WTC11 (cell line): ENCODE results near the gene RAB23. TPM values are rescaled to one million over a fixed set of nuclear protein-coding genes. Genes with fewer than 3 reads are reported as not detected.

Experiments used
- ATAC-seq: fragments of 200-7000 bp; cut with Tn5 transposase; 2 replicates; pipeline ENCODE4 v1.10.0; 2021; ENCODE audit warnings: mild to moderate bottlenecking, moderate library complexity
- CTCF ChIA-PET: fragments of 300-600 bp; sonication (Branson Sonifier 250); formaldehyde crosslinking; loops from one replicate; lab custom pipeline; 2021; ENCODE audit warnings: antibody characterized with exemption; lab: Charles Lee
- POLR2A ChIA-PET: fragments of 350-600 bp; sonication (Branson Sonifier 250); formaldehyde crosslinking; loops from one replicate; lab custom pipeline; 2021; ENCODE audit warnings: antibody characterized with exemption; lab: Charles Lee
- DNase-seq: peaks from one replicate; pipeline ENCODE4 v3.0.0; 2021; ENCODE audit warnings: low spot score
- H3K27ac Mint-ChIP-seq: 2 replicates; pipeline ENCODE4 v1.8.0; 2021; ENCODE audit warnings: mixed read lengths
- H3K27me3 Mint-ChIP-seq: 2 replicates; pipeline ENCODE4 v1.8.0; 2021; ENCODE audit warnings: low read depth, mild to moderate bottlenecking, moderate library complexity, mixed read lengths
- H3K36me3 Mint-ChIP-seq: 2 replicates; pipeline ENCODE4 v1.8.0; 2021; ENCODE audit warnings: mixed read lengths
- H3K4me1 Mint-ChIP-seq: 2 replicates; pipeline ENCODE4 v1.8.0; 2022; ENCODE audit warnings: mixed read lengths
- H3K4me3 Mint-ChIP-seq: 2 replicates; pipeline ENCODE4 v1.8.0; 2021; ENCODE audit warnings: mild to moderate bottlenecking, moderate library complexity, mixed read lengths
- H3K9me3 Mint-ChIP-seq: 2 replicates; pipeline ENCODE4 v1.8.0; 2021; ENCODE audit warnings: mixed read lengths
- ATF1 ChIP-seq: sonication (generic); formaldehyde crosslinking; IDR thresholded peaks from 2 replicates; pipeline ENCODE4 v1.8.1; 2023; ENCODE audit warnings: mild to moderate bottlenecking, moderate library complexity, missing genetic modification reagents
- CBFB ChIP-seq: sonication (generic); formaldehyde crosslinking; IDR thresholded peaks from 2 replicates; pipeline ENCODE4 v1.8.1; 2022; ENCODE audit warnings: mild to moderate bottlenecking, low read depth, missing genetic modification reagents
- CREM ChIP-seq: sonication (generic); formaldehyde crosslinking; IDR thresholded peaks from 2 replicates; pipeline ENCODE4 v1.8.1; 2022; ENCODE audit warnings: mild to moderate bottlenecking, missing genetic modification reagents, moderate library complexity
- EMX1 ChIP-seq: fragments of 250-450 bp; sonication (Bioruptor Pico); IDR thresholded peaks from 2 replicates; pipeline ENCODE4 v1.8.0; 2021; ENCODE audit warnings: mild to moderate bottlenecking
- FOXK1 ChIP-seq: sonication (generic); formaldehyde crosslinking; IDR thresholded peaks from 2 replicates; pipeline ENCODE4 v1.8.0; 2022; ENCODE audit warnings: mild to moderate bottlenecking, moderate library complexity, missing genetic modification reagents
- FOXP4 ChIP-seq: sonication (generic); formaldehyde crosslinking; IDR thresholded peaks from 2 replicates; pipeline ENCODE4 v1.8.0; 2022; ENCODE audit warnings: mild to moderate bottlenecking, missing genetic modification reagents
- GRHL2 ChIP-seq: fragments of 250-450 bp; sonication (Bioruptor Pico); IDR thresholded peaks from 2 replicates; pipeline ENCODE4 v1.8.0; 2022; ENCODE audit warnings: mild to moderate bottlenecking, moderate library complexity; ENCODE audit not compliant: insufficient replicate concordance, severe bottlenecking
- HMGA2 ChIP-seq: fragments of 250-450 bp; sonication (Bioruptor Pico); IDR thresholded peaks from 2 replicates; pipeline ENCODE4 v1.4.0; 2021; ENCODE audit warnings: mild to moderate bottlenecking, moderate library complexity
- IRF2 ChIP-seq: sonication (generic); formaldehyde crosslinking; IDR thresholded peaks from 2 replicates; pipeline ENCODE4 v1.8.0; 2022; ENCODE audit warnings: low read depth, missing genetic modification reagents, borderline replicate concordance
- MAX ChIP-seq: sonication (generic); formaldehyde crosslinking; IDR thresholded peaks from 2 replicates; pipeline ENCODE4 v1.8.0; 2022; ENCODE audit warnings: mild to moderate bottlenecking, missing genetic modification reagents
- OVOL2 ChIP-seq: fragments of 250-450 bp; sonication (Bioruptor Pico); IDR thresholded peaks from 2 replicates; pipeline ENCODE4 v1.9.0; 2021; ENCODE audit warnings: mild to moderate bottlenecking, borderline replicate concordance
- PRDM15 ChIP-seq: sonication (generic); formaldehyde crosslinking; IDR thresholded peaks from 2 replicates; pipeline ENCODE4 v1.8.0; 2022; ENCODE audit warnings: missing genetic modification reagents
- PRRX2 ChIP-seq: fragments of 250-450 bp; sonication (Bioruptor Pico); IDR thresholded peaks from 2 replicates; pipeline ENCODE4 v1.8.0; 2021; ENCODE audit warnings: mild to moderate bottlenecking
- RELA ChIP-seq: sonication (generic); formaldehyde crosslinking; IDR thresholded peaks from 2 replicates; pipeline ENCODE4 v1.8.1; 2022; ENCODE audit warnings: missing genetic modification reagents, mild to moderate bottlenecking, borderline replicate concordance
- SMAD4 ChIP-seq: sonication (generic); formaldehyde crosslinking; IDR thresholded peaks from 2 replicates; pipeline ENCODE4 v1.8.0; 2022; ENCODE audit warnings: mild to moderate bottlenecking, missing genetic modification reagents
- SP1 ChIP-seq: sonication (generic); formaldehyde crosslinking; conservative IDR thresholded peaks from 2 replicates; pipeline ENCODE4 v1.8.1; 2022; ENCODE audit warnings: missing genetic modification reagents
- ZNF121 ChIP-seq: sonication (generic); formaldehyde crosslinking; IDR thresholded peaks from 2 replicates; pipeline ENCODE4 v1.8.0; 2023; ENCODE audit warnings: missing genetic modification reagents
- ZNF281 ChIP-seq: sonication (generic); formaldehyde crosslinking; IDR thresholded peaks from 2 replicates; pipeline ENCODE4 v1.8.0; 2023; ENCODE audit warnings: mild to moderate bottlenecking, missing genetic modification reagents
- total RNA-seq: library from RNA; stranded (reverse); gene quantifications from 3 replicates; pipeline ENCODE4 v1.2.3, GENCODE V29; 2021
- TF ChIP-seq, protein P1 (sequence below): sonication (generic); formaldehyde crosslinking; IDR thresholded peaks from 2 replicates; pipeline ENCODE4 v1.8.1; 2022; ENCODE audit warnings: mild to moderate bottlenecking, moderate library complexity, missing genetic modification reagents
- TF ChIP-seq, protein P2 (sequence below): sonication (generic); formaldehyde crosslinking; IDR thresholded peaks from 2 replicates; pipeline ENCODE4 v1.8.1; 2022; ENCODE audit warnings: low read depth, missing genetic modification reagents, borderline replicate concordance
- TF ChIP-seq, protein P3 (sequence below): fragments of 250-450 bp; sonication (Bioruptor Pico); IDR thresholded peaks from 2 replicates; pipeline ENCODE4 v1.9.0; 2021; ENCODE audit warnings: mild to moderate bottlenecking
- TF ChIP-seq, protein P4 (sequence below): sonication (generic); formaldehyde crosslinking; IDR thresholded peaks from 2 replicates; pipeline ENCODE4 v1.8.1; 2023; ENCODE audit warnings: mild to moderate bottlenecking, missing genetic modification reagents
- TF ChIP-seq, protein P5 (sequence below): sonication (generic); formaldehyde crosslinking; IDR thresholded peaks from 2 replicates; pipeline ENCODE4 v1.8.0; 2022; ENCODE audit warnings: mild to moderate bottlenecking, missing genetic modification reagents

RAB23 gene
- total RNA-seq, 1 experiment from 2014 or later, result 11.3 TPM

- TF ChIP-seq ATF1 (CRISPR knock-in tag), result no peak
- TF ChIP-seq, protein P1, sequence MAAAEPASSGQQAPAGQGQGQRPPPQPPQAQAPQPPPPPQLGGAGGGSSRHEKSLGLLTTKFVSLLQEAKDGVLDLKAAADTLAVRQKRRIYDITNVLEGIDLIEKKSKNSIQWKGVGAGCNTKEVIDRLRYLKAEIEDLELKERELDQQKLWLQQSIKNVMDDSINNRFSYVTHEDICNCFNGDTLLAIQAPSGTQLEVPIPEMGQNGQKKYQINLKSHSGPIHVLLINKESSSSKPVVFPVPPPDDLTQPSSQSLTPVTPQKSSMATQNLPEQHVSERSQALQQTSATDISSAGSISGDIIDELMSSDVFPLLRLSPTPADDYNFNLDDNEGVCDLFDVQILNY, result no peak
- TF ChIP-seq, protein P2, sequence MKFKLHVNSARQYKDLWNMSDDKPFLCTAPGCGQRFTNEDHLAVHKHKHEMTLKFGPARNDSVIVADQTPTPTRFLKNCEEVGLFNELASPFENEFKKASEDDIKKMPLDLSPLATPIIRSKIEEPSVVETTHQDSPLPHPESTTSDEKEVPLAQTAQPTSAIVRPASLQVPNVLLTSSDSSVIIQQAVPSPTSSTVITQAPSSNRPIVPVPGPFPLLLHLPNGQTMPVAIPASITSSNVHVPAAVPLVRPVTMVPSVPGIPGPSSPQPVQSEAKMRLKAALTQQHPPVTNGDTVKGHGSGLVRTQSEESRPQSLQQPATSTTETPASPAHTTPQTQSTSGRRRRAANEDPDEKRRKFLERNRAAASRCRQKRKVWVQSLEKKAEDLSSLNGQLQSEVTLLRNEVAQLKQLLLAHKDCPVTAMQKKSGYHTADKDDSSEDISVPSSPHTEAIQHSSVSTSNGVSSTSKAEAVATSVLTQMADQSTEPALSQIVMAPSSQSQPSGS, result no peak
- TF ChIP-seq OVOL2 (CRISPR knock-in tag), result no peak
- no peak for TF ChIP-seq FOXK1
- no peak for TF ChIP-seq IRF2 (CRISPR knock-in tag)
- no peak for TF ChIP-seq CREM (CRISPR knock-in tag)
- TF ChIP-seq ZNF281 (CRISPR knock-in tag), result no peak
- no peak for TF ChIP-seq CBFB (CRISPR knock-in tag)
- no peak for TF ChIP-seq PRRX2 (CRISPR knock-in tag)
- no peak for TF ChIP-seq EMX1
- TF ChIP-seq HMGA2 (CRISPR knock-in tag), result no peak
- no peak for TF ChIP-seq SP1 (CRISPR knock-in tag)
- no peak for TF ChIP-seq GRHL2 (CRISPR knock-in tag)
- no peak overlapping the region for H3K4me3 Mint-ChIP-seq
- CTCF ChIA-PET, result no interaction called here
- DNase-seq (no peak), ATAC-seq (no peak)
- peaks cover 46% of the 10 kb centered on the region for H3K36me3 Mint-ChIP-seq
- H3K9me3 Mint-ChIP-seq, result no peaks in the 10 kb centered on the region
- no peaks in the 10 kb centered on the region for H3K27me3 Mint-ChIP-seq
- POLR2A ChIA-PET, result no interaction called here
- no peak overlapping the region for H3K27ac Mint-ChIP-seq
- H3K4me1 Mint-ChIP-seq, result no peaks in the 10 kb centered on the region
Observed at GRCh38 chr6:57147401-57147800, 74.7 kb downstream of the RAB23 start.

DNA sequence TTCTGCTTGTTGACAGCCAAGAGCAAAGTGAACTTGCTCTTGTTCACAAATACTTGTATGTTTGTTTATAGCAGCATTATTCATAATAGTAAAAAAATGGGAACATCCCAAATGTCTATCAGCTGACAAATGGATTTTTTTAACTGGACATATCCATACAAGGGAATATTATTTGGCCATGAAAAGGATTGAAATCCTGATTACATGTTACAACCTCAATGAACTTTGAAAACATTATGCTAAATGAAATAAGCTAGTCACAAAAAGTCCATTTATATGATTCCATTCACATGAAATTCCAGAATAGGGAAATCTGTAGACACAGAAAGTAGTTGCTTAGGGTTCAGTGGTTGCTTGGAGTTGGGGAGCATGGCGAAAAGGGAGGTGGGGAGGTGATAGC lies 78.4 kb downstream of the RAB23 start:
- CTCF ChIA-PET, result no interaction called here
- H3K4me1 Mint-ChIP-seq, result no peaks in the 10 kb centered on the region
- POLR2A ChIA-PET, result no interaction called here
- H3K36me3 Mint-ChIP-seq, result peaks cover 35% of the 10 kb centered on the region
- TF ChIP-seq SMAD4 (CRISPR knock-in tag) (no peak), HMGA2 (CRISPR knock-in tag) (no peak), PRDM15 (CRISPR knock-in tag) (no peak), MAX (CRISPR knock-in tag) (no peak), CREM (CRISPR knock-in tag) (no peak), FOXP4 (no peak), ZNF121 (CRISPR knock-in tag) (no peak), ATF1 (CRISPR knock-in tag) (no peak), RELA (CRISPR knock-in tag) (no peak)
- TF ChIP-seq, protein P3, sequence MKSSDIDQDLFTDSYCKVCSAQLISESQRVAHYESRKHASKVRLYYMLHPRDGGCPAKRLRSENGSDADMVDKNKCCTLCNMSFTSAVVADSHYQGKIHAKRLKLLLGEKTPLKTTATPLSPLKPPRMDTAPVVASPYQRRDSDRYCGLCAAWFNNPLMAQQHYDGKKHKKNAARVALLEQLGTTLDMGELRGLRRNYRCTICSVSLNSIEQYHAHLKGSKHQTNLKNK (CRISPR knock-in tag), result no peak
- TF ChIP-seq, protein P4, sequence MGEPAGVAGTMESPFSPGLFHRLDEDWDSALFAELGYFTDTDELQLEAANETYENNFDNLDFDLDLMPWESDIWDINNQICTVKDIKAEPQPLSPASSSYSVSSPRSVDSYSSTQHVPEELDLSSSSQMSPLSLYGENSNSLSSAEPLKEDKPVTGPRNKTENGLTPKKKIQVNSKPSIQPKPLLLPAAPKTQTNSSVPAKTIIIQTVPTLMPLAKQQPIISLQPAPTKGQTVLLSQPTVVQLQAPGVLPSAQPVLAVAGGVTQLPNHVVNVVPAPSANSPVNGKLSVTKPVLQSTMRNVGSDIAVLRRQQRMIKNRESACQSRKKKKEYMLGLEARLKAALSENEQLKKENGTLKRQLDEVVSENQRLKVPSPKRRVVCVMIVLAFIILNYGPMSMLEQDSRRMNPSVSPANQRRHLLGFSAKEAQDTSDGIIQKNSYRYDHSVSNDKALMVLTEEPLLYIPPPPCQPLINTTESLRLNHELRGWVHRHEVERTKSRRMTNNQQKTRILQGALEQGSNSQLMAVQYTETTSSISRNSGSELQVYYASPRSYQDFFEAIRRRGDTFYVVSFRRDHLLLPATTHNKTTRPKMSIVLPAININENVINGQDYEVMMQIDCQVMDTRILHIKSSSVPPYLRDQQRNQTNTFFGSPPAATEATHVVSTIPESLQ, result no peak
- TF ChIP-seq, protein P5, sequence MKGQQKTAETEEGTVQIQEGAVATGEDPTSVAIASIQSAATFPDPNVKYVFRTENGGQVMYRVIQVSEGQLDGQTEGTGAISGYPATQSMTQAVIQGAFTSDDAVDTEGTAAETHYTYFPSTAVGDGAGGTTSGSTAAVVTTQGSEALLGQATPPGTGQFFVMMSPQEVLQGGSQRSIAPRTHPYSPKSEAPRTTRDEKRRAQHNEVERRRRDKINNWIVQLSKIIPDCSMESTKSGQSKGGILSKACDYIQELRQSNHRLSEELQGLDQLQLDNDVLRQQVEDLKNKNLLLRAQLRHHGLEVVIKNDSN (CRISPR knock-in tag), result no peak
- H3K27ac Mint-ChIP-seq, result no peak overlapping the region
- H3K4me3 Mint-ChIP-seq, result no peak overlapping the region
- H3K27me3 Mint-ChIP-seq, result no peaks in the 10 kb centered on the region
- DNase-seq (no peak), ATAC-seq (no peak)
- no peaks in the 10 kb centered on the region for H3K9me3 Mint-ChIP-seq
